NB4 (cell line): ENCODE measurements around the gene AVEN.
A peak's percentile ranks its signal among the peaks of the same experiment; 100 is the strongest.
"Not testable (repeated sequence)": the region's sequence is repeated elsewhere in the genome, so short reads cannot be mapped to it uniquely, and the experiment has no call there.

ENCODE experiments used
- DNase-seq: peaks from one replicate; pipeline ENCODE4 v3.0.0; 2010; ENCODE audit warnings: low read depth
- H3K4me3 ChIP-seq: one replicate; pipeline ENCODE4 v1.5.1; 2011; ENCODE audit warnings: mild to moderate bottlenecking, low read depth, low read length, moderate library complexity
- CTCF ChIP-seq: IDR thresholded peaks from one replicate; pipeline ENCODE4 v1.5.1; 2012; ENCODE audit warnings: low read depth, low read length
- MAX ChIP-seq: IDR thresholded peaks from 2 replicates; pipeline ENCODE4 v1.6.1; 2011; ENCODE audit warnings: low read depth, low read length
- MYC ChIP-seq: IDR thresholded peaks from 2 replicates; pipeline ENCODE4 v1.6.1; 2011; ENCODE audit warnings: low read depth, low read length
- POLR2A ChIP-seq: IDR thresholded peaks from 2 replicates; pipeline ENCODE4 v1.6.1; 2011; ENCODE audit warnings: mild to moderate bottlenecking; ENCODE audit not compliant: insufficient read length; ENCODE audit errors: extremely low read depth

The AVEN gene

GRCh38 chr15:34031987-34032760 is 6.8 kb downstream of the AVEN start:
- no peak for TF ChIP-seq MAX
- TF ChIP-seq POLR2A = no peak
- no peak for TF ChIP-seq MYC
- no peak for TF ChIP-seq CTCF
- no peak for DNase-seq
- H3K4me3 ChIP-seq = no peak overlapping the region

GRCh38 chr15:34027606-34028005 is 11.4 kb downstream of the AVEN start:
- DNase-seq = no peak
- TF ChIP-seq MAX (no peak), CTCF (no peak), POLR2A (no peak), MYC (no peak)
- no peak overlapping the region for H3K4me3 ChIP-seq

- DNase-seq = peak; percentile 33
- H3K4me3 ChIP-seq = no peak overlapping the region
- no peak for TF ChIP-seq POLR2A
- TF ChIP-seq MAX = no peak
- TF ChIP-seq MYC = no peak
- no peak for TF ChIP-seq CTCF
Measured at GRCh38 chr15:34025252-34025651, 13.8 kb downstream of the AVEN start.

GRCh38 chr15:34023907-34024306 is 15.1 kb downstream of the AVEN start:
- no peak for DNase-seq
- TF ChIP-seq MAX (no peak), POLR2A (no peak), CTCF (no peak), MYC (no peak)
- H3K4me3 ChIP-seq = no peak overlapping the region

GRCh38 chr15:34019369-34019990 is 19.5 kb downstream of the AVEN start:
- TF ChIP-seq POLR2A (no peak), MAX (no peak), CTCF (no peak), MYC (no peak)
- DNase-seq = peak; percentile 12
- H3K4me3 ChIP-seq = no peak overlapping the region

- not testable (repeated sequence) for DNase-seq, H3K4me3 ChIP-seq
Measured at GRCh38 chr15:34018738-34019137, 20.3 kb downstream of the AVEN start.
